Vagina (tissue), 2 donors: ENCODE results near the gene CNGB1.

ENCODE experiments used
- CTCF ChIP-seq, 3 experiments: fragments of 450-650 bp in 2 of 3; fragments of 200-600 bp in 1 of 3; sonication (generic) in 1 of 3; IDR thresholded peaks; one replicate each; pipeline ENCODE4 v1.5.1; 2017 to 2019; ENCODE audit warnings: antibody characterized with exemption in 3 of 3, mild to moderate bottlenecking in 2 of 3, moderate library complexity in 2 of 3
- POLR2A ChIP-seq, 2 donors: fragments of 450-650 bp; IDR thresholded peaks; one replicate each; pipeline ENCODE4 v1.6.1; 2017; ENCODE audit warnings: antibody characterized with exemption in 2 of 2, mild to moderate bottlenecking in 2 of 2, moderate library complexity in 2 of 2
- POLR2AphosphoS5 ChIP-seq, 2 donors: sonication (generic); formaldehyde crosslinking; IDR thresholded peaks; one replicate each; pipeline ENCODE4 v1.9.0; 2017; ENCODE audit warnings: antibody characterized with exemption in 2 of 2, mild to moderate bottlenecking in 2 of 2, low read depth in 1 of 2; ENCODE audit not compliant: insufficient read depth in 1 of 2

DNA sequence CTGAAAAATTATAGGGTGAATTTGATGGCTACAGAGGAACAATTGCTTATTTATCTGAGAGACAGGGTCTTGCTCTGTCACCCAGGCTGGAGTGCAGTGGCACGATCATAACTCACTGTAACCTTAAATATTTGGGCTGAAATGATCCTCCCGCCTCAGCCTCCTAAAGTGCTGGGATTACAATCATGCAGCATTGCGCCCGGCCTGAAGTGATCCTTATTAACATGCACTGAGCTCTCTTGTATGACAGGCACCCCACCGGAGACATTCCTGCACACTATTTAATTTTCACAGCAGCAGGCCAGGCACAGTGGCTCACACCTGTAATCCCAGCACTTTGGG lies 77.7 kb downstream of the CNGB1 start:
- TF ChIP-seq POLR2A (IDR thresholded peaks at IDR 0.05) (no peak), POLR2AphosphoS5 (IDR thresholded peaks at IDR 0.05; ENCODE audit: insufficient read depth in 1 of 2, low read depth in 1 of 2) (no peak), CTCF (IDR thresholded peaks at IDR 0.05) (no peak)
